HCT116 (cell line): ENCODE measurements around the gene NUDT22. TPM values are rescaled to one million over a fixed set of nuclear protein-coding genes. Genes with fewer than 3 reads are reported as not detected.

Source experiments
- ATAC-seq: fragments of 200-7000 bp; cut with Tn5 transposase; 2 replicates; pipeline ENCODE4 v1.9.1; 2020; ENCODE audit warnings: mild to moderate bottlenecking, moderate library complexity
- BruUV-seq: library from RNA; stranded (reverse); fragments of 400-500 nt; replicated peaks from 2 replicates; lab custom pipeline; 2021; lab: Mats Ljungman, UMichigan
- CTCF ChIA-PET: fragments of 300-600 bp; sonication (Branson Sonifier 250); formaldehyde crosslinking; loops from one replicate; lab custom pipeline; 2021; ENCODE audit warnings: antibody characterized with exemption; lab: Charles Lee
- POLR2A ChIA-PET: fragments of 300-600, 350-600 bp; sonication (Branson Sonifier 250); formaldehyde crosslinking; loops from one replicate; lab custom pipeline; 2021; ENCODE audit warnings: antibody characterized with exemption; lab: Charles Lee
- RAD21 ChIA-PET, 2 experiments: fragments of 300-600 bp; sonication (Branson Sonifier 250); formaldehyde crosslinking; loops; one replicate each; lab custom pipeline; 2023; ENCODE audit warnings: low total read pairs in 2 of 2; ENCODE audit not compliant: uncharacterized antibody in 2 of 2, unreplicated experiment in 2 of 2, low non-redundant PET in 1 of 2; lab: Charles Lee
- DNase-seq: peaks from one replicate; pipeline ENCODE4 v3.0.0-alpha.2; 2010; ENCODE audit warnings: low read depth, low spot score
- H2AFZ ChIP-seq: fragments of 200-600 bp; shearing (Covaris generic), sonication (generic); 2 replicates; pipeline ENCODE4 v1.6.1; 2017; ENCODE audit warnings: low read depth, mixed run types, mixed read lengths, antibody characterized with exemption, low read length; ENCODE audit not compliant: poor library complexity, severe bottlenecking
- H3K27ac ChIP-seq: 2 replicates; pipeline ENCODE4 v1.5.1; 2012; ENCODE audit warnings: low read depth, low read length
- H3K27me3 ChIP-seq: fragments of 200-600 bp; sonication (generic); 2 replicates; pipeline ENCODE4 v1.6.1; 2016; ENCODE audit warnings: mixed run types, low read length, mixed read lengths; ENCODE audit not compliant: insufficient read depth
- H3K36me3 ChIP-seq, 2 experiments: fragments of 200-500 bp in 1 of 2; fragments of 200-600 bp in 1 of 2; sonication (Bioruptor generic) in 1 of 2; sonication (generic) in 1 of 2; 2 replicates each; pipeline versions ENCODE4 v1.5.1 to v1.6.1; 2014 to 2016; ENCODE audit warnings: low read length in 2 of 2, inconsistent platforms in 1 of 2, mixed read lengths in 1 of 2, mixed run types in 1 of 2; ENCODE audit not compliant: insufficient read depth in 2 of 2, control insufficient read depth in 1 of 2
- H3K4me1 ChIP-seq, 2 experiments: fragments of 200-600 bp in 1 of 2; sonication (generic) in 1 of 2; 2 replicates each; pipeline versions ENCODE4 v1.5.1 to v1.6.1; 2012 to 2017; ENCODE audit warnings: low read length in 2 of 2, inconsistent platforms in 1 of 2, mild to moderate bottlenecking in 1 of 2, mixed read lengths in 1 of 2, mixed run types in 1 of 2, moderate library complexity in 1 of 2; ENCODE audit not compliant: insufficient read depth in 2 of 2, control insufficient read depth in 1 of 2
- H3K4me2 ChIP-seq: fragments of 200-600 bp; sonication (generic); 2 replicates; pipeline ENCODE4 v1.6.1; 2017; ENCODE audit warnings: mixed run types, low read length, mixed read lengths
- H3K4me3 ChIP-seq, 2 experiments: fragments of 200-600 bp in 1 of 2; sonication (generic) in 1 of 2; replicated peaks in 1 of 2; 2 replicates each; pipeline ENCODE4 v1.5.1; 2011 to 2016; ENCODE audit warnings: low read length in 2 of 2, control low read depth in 1 of 2, low read depth in 1 of 2, mild to moderate bottlenecking in 1 of 2, mixed read lengths in 1 of 2, mixed run types in 1 of 2
- H3K79me2 ChIP-seq: fragments of 200-600 bp; sonication (generic); 2 replicates; pipeline ENCODE4 v1.6.1; 2017; ENCODE audit warnings: mild to moderate bottlenecking, mixed run types, low read length, moderate library complexity, mixed read lengths; ENCODE audit not compliant: insufficient read depth
- H3K9ac ChIP-seq: fragments of 200-600 bp; sonication (generic); 2 replicates; pipeline ENCODE4 v1.6.1; 2016; ENCODE audit warnings: low read length, mixed read lengths
- H3K9me2 ChIP-seq: fragments of 200-600 bp; sonication (generic), shearing (Covaris generic); 2 replicates; pipeline ENCODE4 v1.6.1; 2017; ENCODE audit warnings: mixed run types, mild to moderate bottlenecking, moderate library complexity; ENCODE audit not compliant: insufficient read depth
- H3K9me3 ChIP-seq, 2 experiments: fragments of 200-500 bp in 1 of 2; fragments of 200-600 bp in 1 of 2; sonication (Bioruptor generic) in 1 of 2; sonication (generic) in 1 of 2; 2 replicates each; pipeline ENCODE4 v1.6.1; 2014 to 2017; ENCODE audit warnings: low read length in 2 of 2, mixed read lengths in 2 of 2, inconsistent platforms in 1 of 2, low read depth in 1 of 2, mild to moderate bottlenecking in 1 of 2, mixed run types in 1 of 2, moderate library complexity in 1 of 2; ENCODE audit not compliant: control insufficient read depth in 1 of 2, insufficient read depth in 1 of 2
- H4K20me1 ChIP-seq: fragments of 200-600 bp; sonication (generic), shearing (Covaris generic); 2 replicates; pipeline ENCODE4 v1.6.1; 2017; ENCODE audit warnings: mixed run types, mild to moderate bottlenecking, moderate library complexity; ENCODE audit not compliant: insufficient read depth
- CTCF ChIP-seq, 3 experiments: fragments of 200-600 bp in 1 of 3; sonication (generic) in 1 of 3; IDR thresholded peaks in 2 of 3; conservative IDR thresholded peaks in 1 of 3; 2 replicates each; pipeline ENCODE4 v1.5.1; 2012 to 2017; ENCODE audit warnings: low read depth in 2 of 3, low read length in 2 of 3, antibody characterized with exemption in 1 of 3, borderline replicate concordance in 1 of 3, control low read depth in 1 of 3, mild to moderate bottlenecking in 1 of 3, mixed read lengths in 1 of 3, mixed run types in 1 of 3, moderate library complexity in 1 of 3; ENCODE audit not compliant: insufficient read depth in 1 of 3
- SRF ChIP-seq: IDR thresholded peaks from 2 replicates; pipeline ENCODE4 v1.6.1; 2012; ENCODE audit warnings: low read depth
- ZBTB33 ChIP-seq: IDR thresholded peaks from 2 replicates; pipeline ENCODE4 v1.6.1; 2011; ENCODE audit warnings: mild to moderate bottlenecking, low read length, moderate library complexity; ENCODE audit not compliant: insufficient replicate concordance; ENCODE audit errors: extremely low read depth
- intact Hi-C: fragments of 100-400 bp; cut with micrococcal nuclease; formaldehyde crosslinking; loops from 2 replicates; pipeline ENCODE4 v1.10.0; 2022
- total RNA-seq: library from RNA; stranded (reverse); gene quantifications from one replicate; pipeline ENCODE4 v1.2.1, GENCODE V29; 2021; ENCODE audit not compliant: unreplicated experiment

NUDT22 gene
- total RNA-seq, 1 experiment from 2014 or later: 70.9 TPM

- ChIA-PET POLR2A (no interaction called here), RAD21 (interaction anchor here in 1 of 2 experiments (0.7 kb wide), 1 partner anchor 87 kb away, joined by 3 read pairs; no protein-coding TSS in a partner anchor)
- ATAC-seq: peak; percentile 51; the same call in 1 of the 2 replicates
Observed at GRCh38 chr11:64216879-64217278, 9.2 kb upstream of the NUDT22 start.

More at GRCh38 chr11:64216879-64217278, 9.2 kb upstream of the NUDT22 start:
- Histone ChIP-seq H3K4me2 (no peak overlapping the region), H3K9me3 (no peaks in the 10 kb centered on the region), H3K27ac (no peak overlapping the region), H3K27me3 (no peaks in the 10 kb centered on the region), H3K4me1 (no peaks in the 10 kb centered on the region), H3K9me2 (no peaks in the 10 kb centered on the region), H3K9ac (no peak overlapping the region), H3K36me3 (0 out of 4 replicates have a peak, but pooled peaks cover 0 to 2% of the 10 kb centered on the region in 2 experiments), H4K20me1 (no peaks in the 10 kb centered on the region), H2AFZ (no peak overlapping the region), H3K4me3 (no peak overlapping the region), H3K79me2 (no peaks in the 10 kb centered on the region)
- no TSS peak for BruUV-seq
- DNase-seq: no peak
- CTCF ChIA-PET: interaction anchor here (0.7 to 1.7 kb wide), 2 partner anchors 12 to 15 kb away, joined by 3 to 7 read pairs; no protein-coding TSS in a partner anchor
- intact Hi-C loops: no loop called here
- TF ChIP-seq ZBTB33: no peak
- TF ChIP-seq CTCF (IDR thresholded peaks at IDR 0.05 in 2 of 3, conservative IDR thresholded peaks at IDR 0.05 in 1 of 3; ENCODE audit: borderline replicate concordance in 1 of 3, insufficient read depth in 1 of 3, low read depth in 2 of 3, low read length in 2 of 3): peak in 1 of 3 experiments; percentile 16; a peak in 1 of 6 replicates
- no peak for TF ChIP-seq SRF
- TF ChIP-seq, all 23 proteins: peak for 1
